ENCODE measurements around the gene ADD3.
"Not testable (repeated sequence)": the region's sequence is repeated elsewhere in the genome, so short reads cannot be mapped to it uniquely, and the experiment has no call there.

Gene ADD3

DNA sequence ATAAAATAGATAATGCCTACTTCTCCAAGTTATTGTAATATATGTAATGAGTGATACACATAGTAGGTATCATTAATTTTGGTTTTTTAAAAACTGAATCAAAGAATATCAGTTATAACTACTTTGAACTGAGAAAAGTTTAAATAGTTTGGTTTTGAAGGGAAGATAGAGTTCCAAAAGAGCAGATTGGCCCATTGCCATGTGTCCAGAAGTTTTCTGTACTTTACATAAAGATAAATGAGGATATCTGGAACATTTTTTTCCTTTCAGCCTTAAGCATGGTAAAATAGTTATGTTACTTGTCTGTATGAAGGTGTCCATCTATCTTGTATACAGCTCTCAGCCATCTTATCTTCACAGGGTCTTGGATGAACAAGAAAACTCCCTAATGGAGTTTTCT, 101.7 kb downstream of the ADD3 start:
- DNase-seq (ENCODE audit: insufficient read length, low spot score) (no peak), FAIRE-seq (no peak)
- TF ChIP-seq, protein P1, sequence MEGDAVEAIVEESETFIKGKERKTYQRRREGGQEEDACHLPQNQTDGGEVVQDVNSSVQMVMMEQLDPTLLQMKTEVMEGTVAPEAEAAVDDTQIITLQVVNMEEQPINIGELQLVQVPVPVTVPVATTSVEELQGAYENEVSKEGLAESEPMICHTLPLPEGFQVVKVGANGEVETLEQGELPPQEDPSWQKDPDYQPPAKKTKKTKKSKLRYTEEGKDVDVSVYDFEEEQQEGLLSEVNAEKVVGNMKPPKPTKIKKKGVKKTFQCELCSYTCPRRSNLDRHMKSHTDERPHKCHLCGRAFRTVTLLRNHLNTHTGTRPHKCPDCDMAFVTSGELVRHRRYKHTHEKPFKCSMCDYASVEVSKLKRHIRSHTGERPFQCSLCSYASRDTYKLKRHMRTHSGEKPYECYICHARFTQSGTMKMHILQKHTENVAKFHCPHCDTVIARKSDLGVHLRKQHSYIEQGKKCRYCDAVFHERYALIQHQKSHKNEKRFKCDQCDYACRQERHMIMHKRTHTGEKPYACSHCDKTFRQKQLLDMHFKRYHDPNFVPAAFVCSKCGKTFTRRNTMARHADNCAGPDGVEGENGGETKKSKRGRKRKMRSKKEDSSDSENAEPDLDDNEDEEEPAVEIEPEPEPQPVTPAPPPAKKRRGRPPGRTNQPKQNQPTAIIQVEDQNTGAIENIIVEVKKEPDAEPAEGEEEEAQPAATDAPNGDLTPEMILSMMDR (IDR thresholded peaks at IDR 0.05; ENCODE audit: insufficient read depth, missing control alignments): no peak

DNA sequence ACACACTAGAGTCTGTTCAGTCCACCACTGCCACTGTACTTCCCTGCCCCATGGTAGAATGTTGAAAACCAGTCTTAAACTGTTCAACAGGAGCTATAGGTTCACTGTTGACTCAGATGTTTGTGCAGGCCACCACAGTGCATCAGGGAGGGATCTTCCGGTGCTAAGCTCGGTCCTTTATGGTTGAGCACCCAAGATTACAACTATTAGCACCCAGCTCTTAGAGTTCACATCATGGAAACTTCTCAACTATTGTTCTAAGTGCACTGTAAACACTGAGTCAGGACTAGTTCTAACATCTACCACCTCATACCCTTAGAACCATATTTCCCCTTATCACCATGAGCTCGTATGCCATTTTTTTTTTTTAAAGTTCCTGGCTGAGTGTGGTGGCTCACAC, 102.6 kb downstream of the ADD3 start:
- DNase-seq (ENCODE audit: insufficient read length, low spot score) (no peak), FAIRE-seq (no peak)
- TF ChIP-seq, protein P1 (IDR thresholded peaks at IDR 0.05; ENCODE audit: insufficient read depth, missing control alignments): no peak

DNA sequence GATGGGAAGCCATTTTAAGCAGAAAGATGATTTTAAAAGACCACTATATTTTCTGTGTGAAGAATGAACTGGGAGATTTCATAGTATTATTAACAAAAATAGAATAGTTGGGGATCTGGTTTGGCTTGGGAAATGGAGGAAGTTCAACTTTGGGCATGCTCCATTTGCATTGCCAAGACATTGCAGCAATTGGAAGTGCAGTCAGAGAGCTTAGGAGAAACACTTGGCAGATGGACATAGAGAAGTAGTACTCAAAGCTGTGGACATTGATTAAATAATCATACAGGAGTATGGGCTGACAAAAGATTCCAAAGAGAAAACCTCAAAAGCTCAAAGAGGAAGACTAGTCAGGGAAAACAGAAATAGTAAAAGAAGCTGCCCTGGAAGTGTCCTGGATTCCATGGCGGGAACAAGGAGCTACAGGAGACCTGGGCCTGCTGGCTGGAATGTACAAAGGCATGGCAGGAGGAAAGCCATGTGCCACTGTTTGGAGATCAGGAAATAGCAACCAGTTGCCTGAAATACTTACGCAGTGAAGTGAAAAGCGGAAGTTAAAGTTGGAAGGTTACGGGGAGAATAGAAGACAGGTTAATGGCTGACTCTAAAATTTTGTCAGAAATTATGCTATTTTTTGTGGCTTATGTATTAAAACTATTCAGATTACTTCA, 106.0 kb downstream of the ADD3 start:
- DNase-seq (ENCODE audit: insufficient read length, low spot score): no peak
- no peak for FAIRE-seq
- TF ChIP-seq, protein P1 (IDR thresholded peaks at IDR 0.05; ENCODE audit: insufficient read depth, missing control alignments): no peak

DNA sequence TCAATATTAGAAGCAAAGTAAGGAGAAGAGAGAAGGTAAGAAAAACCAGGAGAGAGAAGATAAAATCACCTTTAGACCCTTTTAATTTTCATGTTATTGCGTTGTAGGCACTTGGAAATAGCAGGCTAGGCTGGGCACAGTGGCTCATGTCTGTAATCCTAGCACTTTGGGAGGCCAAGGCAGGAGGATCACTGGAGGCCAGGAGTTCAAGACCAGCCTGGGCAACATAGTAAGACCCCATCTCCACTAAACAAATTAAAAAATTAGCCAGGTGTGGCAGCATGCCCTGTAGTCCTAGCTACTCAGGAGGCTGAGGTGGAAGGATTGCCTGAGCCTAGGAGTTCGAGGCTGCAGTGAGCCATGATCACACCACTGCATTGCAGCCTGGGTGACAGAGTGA, 106.9 kb downstream of the ADD3 start:
- DNase-seq (ENCODE audit: insufficient read length, low spot score); FAIRE-seq: not testable (repeated sequence)

GRCh38 chr10:110115784-110116520, 108.2 kb downstream of the ADD3 start:
- TF ChIP-seq, protein P1 (IDR thresholded peaks at IDR 0.05; ENCODE audit: insufficient read depth, missing control alignments): no peak
- no peak for FAIRE-seq
- no peak for DNase-seq (ENCODE audit: insufficient read length, low spot score)

DNA sequence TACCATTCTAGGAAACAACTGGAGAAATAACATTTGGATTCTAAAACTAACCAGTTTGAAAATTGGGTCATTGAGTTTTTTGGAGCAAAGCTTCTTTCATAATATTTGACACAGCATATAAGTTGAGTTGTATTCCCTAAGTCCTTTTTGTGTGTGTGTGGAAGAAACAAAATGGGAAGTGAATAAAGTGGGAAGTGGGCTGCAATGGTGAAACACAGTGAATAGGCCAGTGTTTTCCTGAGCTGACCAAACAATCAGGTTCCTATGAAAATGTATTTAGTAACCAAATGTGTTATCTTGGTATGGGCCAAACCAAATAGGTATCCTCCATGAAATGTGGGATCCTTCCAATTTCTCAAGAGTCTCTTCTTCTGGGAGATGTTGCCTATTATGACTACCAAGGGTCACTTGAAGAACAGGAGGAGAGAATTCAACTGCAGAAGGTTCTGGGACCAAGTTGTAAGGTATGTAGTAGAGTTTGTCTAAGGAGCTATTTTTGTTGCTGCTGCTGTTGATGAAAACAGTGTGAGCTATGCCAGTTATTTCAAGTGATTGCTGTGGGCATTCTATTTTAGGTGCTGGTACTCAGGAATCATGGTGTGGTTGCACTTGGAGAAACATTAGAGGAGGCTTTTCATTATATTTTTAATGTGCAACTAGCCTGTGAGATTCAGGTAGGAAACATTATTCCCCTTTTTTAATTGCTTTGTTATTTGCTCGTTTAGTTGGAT, 111.3 kb downstream of the ADD3 start:
- TF ChIP-seq, protein P1 (IDR thresholded peaks at IDR 0.05; ENCODE audit: insufficient read depth, missing control alignments): no peak
- DNase-seq (ENCODE audit: insufficient read length, low spot score): no peak
- FAIRE-seq: no peak

DNA sequence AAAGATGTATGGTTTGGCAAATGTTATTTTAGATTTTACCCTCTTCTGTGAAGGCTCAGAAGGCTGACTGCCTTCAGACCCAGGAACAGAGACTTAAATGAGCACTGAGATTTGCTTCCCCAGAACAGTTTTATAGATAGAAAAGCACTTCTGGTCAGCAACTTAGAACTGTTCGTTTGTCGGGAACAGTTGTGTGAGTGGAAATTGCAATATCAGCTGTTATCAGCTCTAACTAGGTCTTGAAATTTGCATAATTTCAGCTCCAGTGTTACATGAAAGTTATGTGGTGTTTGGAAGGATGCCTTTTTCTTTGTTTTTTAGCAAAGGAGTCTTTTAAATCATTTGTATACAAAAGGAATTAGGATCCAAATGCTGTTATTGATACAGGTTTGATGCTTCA, 115.8 kb downstream of the ADD3 start:
- DNase-seq (ENCODE audit: insufficient read length, low spot score) (no peak), FAIRE-seq (no peak)
- TF ChIP-seq, protein P1 (IDR thresholded peaks at IDR 0.05; ENCODE audit: insufficient read depth, missing control alignments): no peak

Measured in D721Med (cell line).